PC-3 (cell line): Measurements from ENCODE around the gene SFXN4.

Experiments
- EZH2 ChIP-seq: fragments of 300-600 bp; sonication (generic); IDR thresholded peaks from one replicate; pipeline ENCODE4 v1.6.1; 2017; ENCODE audit warnings: antibody characterized with exemption, mild to moderate bottlenecking, low read length; ENCODE audit not compliant: unreplicated experiment
- TF ChIP-seq, protein P1 (sequence below): fragments of 300-600 bp; sonication (generic); conservative IDR thresholded peaks from 2 replicates; pipeline ENCODE4 v1.5.1; 2017; ENCODE audit warnings: antibody characterized with exemption, low read depth, mild to moderate bottlenecking, low read length

GRCh38 chr10:119208553-119208940 lies 43.0 kb upstream of the SFXN4 start:
- TF ChIP-seq, protein P1, sequence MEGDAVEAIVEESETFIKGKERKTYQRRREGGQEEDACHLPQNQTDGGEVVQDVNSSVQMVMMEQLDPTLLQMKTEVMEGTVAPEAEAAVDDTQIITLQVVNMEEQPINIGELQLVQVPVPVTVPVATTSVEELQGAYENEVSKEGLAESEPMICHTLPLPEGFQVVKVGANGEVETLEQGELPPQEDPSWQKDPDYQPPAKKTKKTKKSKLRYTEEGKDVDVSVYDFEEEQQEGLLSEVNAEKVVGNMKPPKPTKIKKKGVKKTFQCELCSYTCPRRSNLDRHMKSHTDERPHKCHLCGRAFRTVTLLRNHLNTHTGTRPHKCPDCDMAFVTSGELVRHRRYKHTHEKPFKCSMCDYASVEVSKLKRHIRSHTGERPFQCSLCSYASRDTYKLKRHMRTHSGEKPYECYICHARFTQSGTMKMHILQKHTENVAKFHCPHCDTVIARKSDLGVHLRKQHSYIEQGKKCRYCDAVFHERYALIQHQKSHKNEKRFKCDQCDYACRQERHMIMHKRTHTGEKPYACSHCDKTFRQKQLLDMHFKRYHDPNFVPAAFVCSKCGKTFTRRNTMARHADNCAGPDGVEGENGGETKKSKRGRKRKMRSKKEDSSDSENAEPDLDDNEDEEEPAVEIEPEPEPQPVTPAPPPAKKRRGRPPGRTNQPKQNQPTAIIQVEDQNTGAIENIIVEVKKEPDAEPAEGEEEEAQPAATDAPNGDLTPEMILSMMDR: no peak
- TF ChIP-seq EZH2: no peak
